ENCODE results near the gene TMPRSS6.

DNA sequence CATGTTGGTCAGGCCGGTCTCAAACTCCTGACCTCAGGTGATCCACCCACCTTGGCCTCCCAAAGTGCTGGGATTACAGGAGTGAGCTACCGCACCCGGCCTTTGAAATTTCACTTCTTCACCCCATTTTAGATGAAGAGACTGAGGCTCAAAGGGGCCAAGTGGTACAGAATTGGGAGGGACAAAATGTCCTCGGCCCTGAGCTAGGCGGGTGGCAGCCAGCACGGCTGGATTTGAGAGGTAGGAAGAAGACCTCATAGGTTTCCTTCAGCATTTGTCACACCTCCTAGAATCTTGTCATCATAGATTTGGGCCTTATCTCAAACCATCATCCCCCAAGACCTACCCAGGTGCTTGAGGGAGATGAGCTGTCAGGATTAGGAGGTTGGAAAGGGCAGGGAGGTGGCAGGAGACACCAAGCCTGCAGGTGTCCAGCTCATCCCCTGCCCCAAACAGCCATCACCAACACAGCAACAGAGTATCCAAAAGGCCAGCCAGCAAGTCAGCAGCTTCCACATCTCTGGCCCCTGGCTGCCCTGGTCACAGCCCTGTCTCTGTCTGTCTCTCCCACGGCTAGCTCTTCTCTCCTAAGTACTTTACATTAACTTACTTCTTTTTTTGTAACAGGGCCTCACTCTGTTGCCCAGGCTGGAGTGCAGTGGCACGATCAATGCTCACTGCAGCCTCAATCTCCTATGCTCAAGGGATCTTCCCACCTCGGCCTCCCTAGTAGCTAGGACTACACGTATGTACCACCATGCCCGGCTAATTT lies 11.2 kb upstream of the TMPRSS6 start:
- TF ChIP-seq FOSL1 (IDR thresholded peaks at IDR 0.05; ENCODE audit: low read depth) (no peak), EZH2phosphoT487 (IDR thresholded peaks at IDR 0.05; ENCODE audit: borderline replicate concordance) (no peak)

Measured in HCT116 (cell line).